ENCODE measurements around the gene PNMT. TPM values are rescaled to one million over a fixed set of nuclear protein-coding genes. Genes with fewer than 3 reads are reported as not detected.

Gene PNMT
- total and polyA plus RNA-seq, 8 donors = 0.45 to 16.6 (median 7.1) TPM; not detected in 2

GRCh38 chr17:39639043-39639442, 29.2 kb upstream of the PNMT start:
- intact Hi-C loops (cut with DNase I; ENCODE audit: low total_unique reads) = no loop called here
- H3K4me3 ChIP-seq = no peak overlapping the region
- WGBS, 5 donors = 68 to 81% (median 73%) methylated on average over 2 of the region's 2 CpGs

GRCh38 chr17:39639566-39640458, 28.4 kb upstream of the PNMT start:
- peaks cover 34 to 92% (median 83%) of the 10 kb centered on the region in 4 donors for H3K4me1 ChIP-seq
- no peak for DNase-seq
- intact Hi-C loops (cut with DNase I; ENCODE audit: low total_unique reads) = no loop called here
- TF ChIP-seq EP300 (IDR thresholded peaks at IDR 0.05) (no peak), POLR2AphosphoS5 (IDR thresholded peaks at IDR 0.05) (no peak), POLR2A (IDR thresholded peaks at IDR 0.05) (no peak), CTCF (IDR thresholded peaks at IDR 0.05) (no peak)
- H3K36me3 ChIP-seq = peaks cover 0 to 3% (median 0%) of the 10 kb centered on the region in 4 donors
- no peak overlapping the region for H3K27ac ChIP-seq
- H3K4me3 ChIP-seq = no peak overlapping the region
- H3K27me3 ChIP-seq = no peaks in the 10 kb centered on the region
- WGBS, 5 donors = 85 to 90% (median 87%) methylated on average over 10 to 11 of the region's 11 CpGs
- H3K9me3 ChIP-seq = no peaks in the 10 kb centered on the region

More at GRCh38 chr17:39639043-39639442, 29.2 kb upstream of the PNMT start:
- peaks cover 34 to 93% (median 83%) of the 10 kb centered on the region in 4 donors for H3K4me1 ChIP-seq
- TF ChIP-seq POLR2A (IDR thresholded peaks at IDR 0.05) (no peak), EP300 (IDR thresholded peaks at IDR 0.05) (no peak), CTCF (IDR thresholded peaks at IDR 0.05) (no peak), POLR2AphosphoS5 (IDR thresholded peaks at IDR 0.05) (no peak)
- H3K27ac ChIP-seq = no peak overlapping the region
- no peaks in the 10 kb centered on the region for H3K9me3 ChIP-seq
- H3K27me3 ChIP-seq = no peaks in the 10 kb centered on the region
- peaks cover 0 to 3% (median 0%) of the 10 kb centered on the region in 4 donors for H3K36me3 ChIP-seq
- no peak for DNase-seq

GRCh38 chr17:39640591-39641031, 27.6 kb upstream of the PNMT start:
- H3K9me3 ChIP-seq = no peaks in the 10 kb centered on the region
- H3K36me3 ChIP-seq = peaks cover 0 to 3% (median 0%) of the 10 kb centered on the region in 4 donors
- DNase-seq = no peak
- TF ChIP-seq POLR2A (IDR thresholded peaks at IDR 0.05) (no peak), POLR2AphosphoS5 (IDR thresholded peaks at IDR 0.05) (no peak), EP300 (IDR thresholded peaks at IDR 0.05) (no peak), CTCF (IDR thresholded peaks at IDR 0.05) (no peak)
- H3K4me3 ChIP-seq = no peak overlapping the region
- no peaks in the 10 kb centered on the region for H3K27me3 ChIP-seq
- 39 to 54% (median 47%) methylated on average over 4 of the region's 4 CpGs for WGBS, 5 donors
- no peak overlapping the region for H3K27ac ChIP-seq
- peaks cover 34 to 91% (median 83%) of the 10 kb centered on the region in 4 donors for H3K4me1 ChIP-seq
- intact Hi-C loops (cut with DNase I; ENCODE audit: low total_unique reads) = no loop called here

GRCh38 chr17:39641097-39641496, 27.2 kb upstream of the PNMT start:
- DNase-seq = no peak
- intact Hi-C loops (cut with DNase I; ENCODE audit: low total_unique reads) = no loop called here
- Histone ChIP-seq H3K4me1 (peaks cover 34 to 86% (median 81%) of the 10 kb centered on the region in 4 donors), H3K9me3 (no peaks in the 10 kb centered on the region), H3K4me3 (no peak overlapping the region), H3K27me3 (no peaks in the 10 kb centered on the region), H3K27ac (no peak overlapping the region), H3K36me3 (peaks cover 0 to 3% (median 0%) of the 10 kb centered on the region in 4 donors)
- TF ChIP-seq POLR2A (IDR thresholded peaks at IDR 0.05) (no peak), CTCF (IDR thresholded peaks at IDR 0.05) (no peak), EP300 (IDR thresholded peaks at IDR 0.05) (no peak), POLR2AphosphoS5 (IDR thresholded peaks at IDR 0.05) (no peak)
- WGBS, 5 donors = 88 to 98% (median 95%) methylated on average over 4 of the region's 4 CpGs

Data from stomach (tissue), 9 donors.